ENCODE data around the gene TLR10. TPM values are rescaled to one million over a fixed set of nuclear protein-coding genes. Genes with fewer than 3 reads are reported as not detected.
"Not testable (repeated sequence)": the region's sequence is repeated elsewhere in the genome, so short reads cannot be mapped to it uniquely, and the experiment has no call there.

Gene TLR10
- total RNA-seq, 2 donors from 2014 or later = not detected

GRCh38 chr4:38780833-38781484, 1.8 kb downstream of the TLR10 start:
- H3K9me3 Mint-ChIP-seq = no peaks in the 10 kb centered on the region
- no peak for DNase-seq

GRCh38 chr4:38779790-38780189, 3.0 kb downstream of the TLR10 start:
- H3K9me3 Mint-ChIP-seq = no peaks in the 10 kb centered on the region
- Histone ChIP-seq H3K9me3 (ENCODE audit: control insufficient read depth, low read length) (no peaks in the 10 kb centered on the region), H3K27ac (ENCODE audit: low read depth, low read length) (no peak overlapping the region), H3K4me3 (ENCODE audit: low read length) (no peak overlapping the region), H3K36me3 (ENCODE audit: control insufficient read depth, insufficient read depth, low read length) (no peaks in the 10 kb centered on the region), H3K9ac (ENCODE audit: extremely low read depth, low read length, poor library complexity, severe bottlenecking) (no peak overlapping the region), H3K27me3 (ENCODE audit: control insufficient read depth, insufficient read depth, low read length, poor library complexity, severe bottlenecking) (no peaks in the 10 kb centered on the region), H3K4me1 (ENCODE audit: control insufficient read depth, insufficient read depth, low read length) (no peaks in the 10 kb centered on the region)
- WGBS, 2 experiments (ENCODE audit: insufficient coverage in 1 of 2, insufficient read length in 1 of 2) = 92 to 96% methylated on average over 4 to 5 of the region's 5 CpGs
- peaks cover 2% of the 10 kb centered on the region for H3K27me3 Mint-ChIP-seq (ENCODE audit: insufficient read depth)
- no peak overlapping the region for H3K27ac Mint-ChIP-seq
- H3K36me3 Mint-ChIP-seq (ENCODE audit: low read depth) = no peaks in the 10 kb centered on the region
- H3K4me3 Mint-ChIP-seq = no peak overlapping the region
- no peak for DNase-seq
- H3K4me1 Mint-ChIP-seq = no peaks in the 10 kb centered on the region
- no peak for TF ChIP-seq CTCF (conservative IDR thresholded peaks at IDR 0.05)

More at GRCh38 chr4:38780833-38781484, 1.8 kb downstream of the TLR10 start:
- 92 to 100% methylated on average over 3 to 4 of the region's 4 CpGs for WGBS, 2 experiments (ENCODE audit: insufficient coverage in 1 of 2, insufficient read length in 1 of 2)
- H3K27ac ChIP-seq (ENCODE audit: low read depth, low read length) = no peak overlapping the region
- H3K9ac ChIP-seq (ENCODE audit: extremely low read depth, low read length, poor library complexity, severe bottlenecking) = no peak overlapping the region
- no peak overlapping the region for H3K27ac Mint-ChIP-seq
- H3K4me3 ChIP-seq (ENCODE audit: low read length) = no peak overlapping the region
- H3K36me3 Mint-ChIP-seq (ENCODE audit: low read depth) = no peaks in the 10 kb centered on the region
- H3K4me1 ChIP-seq (ENCODE audit: control insufficient read depth, insufficient read depth, low read length) = no peaks in the 10 kb centered on the region
- H3K27me3 ChIP-seq (ENCODE audit: control insufficient read depth, insufficient read depth, low read length, poor library complexity, severe bottlenecking) = no peaks in the 10 kb centered on the region
- H3K9me3 ChIP-seq (ENCODE audit: control insufficient read depth, low read length) = no peaks in the 10 kb centered on the region
- no peaks in the 10 kb centered on the region for H3K36me3 ChIP-seq (ENCODE audit: control insufficient read depth, insufficient read depth, low read length)
- H3K4me1 Mint-ChIP-seq = no peaks in the 10 kb centered on the region
- no peak overlapping the region for H3K4me3 Mint-ChIP-seq
- no peak for TF ChIP-seq CTCF (conservative IDR thresholded peaks at IDR 0.05)
- peaks cover 2% of the 10 kb centered on the region for H3K27me3 Mint-ChIP-seq (ENCODE audit: insufficient read depth)

- H3K27ac Mint-ChIP-seq; H3K4me1 ChIP-seq (ENCODE audit: control insufficient read depth, insufficient read depth, low read length); H3K4me3 Mint-ChIP-seq; H3K36me3 Mint-ChIP-seq (ENCODE audit: low read depth); H3K9ac ChIP-seq (ENCODE audit: extremely low read depth, low read length, poor library complexity, severe bottlenecking); H3K9me3 Mint-ChIP-seq; H3K4me1 Mint-ChIP-seq; H3K36me3 ChIP-seq (ENCODE audit: control insufficient read depth, insufficient read depth, low read length); H3K4me3 ChIP-seq (ENCODE audit: low read length); H3K27me3 Mint-ChIP-seq (ENCODE audit: insufficient read depth); H3K27me3 ChIP-seq (ENCODE audit: control insufficient read depth, insufficient read depth, low read length, poor library complexity, severe bottlenecking); DNase-seq; H3K27ac ChIP-seq (ENCODE audit: low read depth, low read length); H3K9me3 ChIP-seq (ENCODE audit: control insufficient read depth, low read length): not testable (repeated sequence)
- WGBS, 2 experiments (ENCODE audit: insufficient coverage in 1 of 2, insufficient read length in 1 of 2) = 60 to 92% methylated on average over 1 to 2 of the region's 2 CpGs
Measured at GRCh38 chr4:38777925-38778324, 4.9 kb downstream of the TLR10 start.

- Histone ChIP-seq H3K27me3 (ENCODE audit: control insufficient read depth, insufficient read depth, low read length, poor library complexity, severe bottlenecking) (no peaks in the 10 kb centered on the region), H3K9ac (ENCODE audit: extremely low read depth, low read length, poor library complexity, severe bottlenecking) (no peak overlapping the region), H3K27ac (ENCODE audit: low read depth, low read length) (no peak overlapping the region), H3K4me3 (ENCODE audit: low read length) (no peak overlapping the region), H3K4me1 (ENCODE audit: control insufficient read depth, insufficient read depth, low read length) (no peaks in the 10 kb centered on the region), H3K36me3 (ENCODE audit: control insufficient read depth, insufficient read depth, low read length) (no peaks in the 10 kb centered on the region), H3K9me3 (ENCODE audit: control insufficient read depth, low read length) (no peaks in the 10 kb centered on the region)
- Mint-ChIP-seq H3K36me3 (ENCODE audit: low read depth) (no peaks in the 10 kb centered on the region), H3K4me1 (no peaks in the 10 kb centered on the region), H3K27ac (no peak overlapping the region), H3K4me3 (no peak overlapping the region), H3K9me3 (no peaks in the 10 kb centered on the region), H3K27me3 (ENCODE audit: insufficient read depth) (no peaks in the 10 kb centered on the region)
- TF ChIP-seq CTCF (conservative IDR thresholded peaks at IDR 0.05) = no peak
- no peak for DNase-seq
- 92 to 94% methylated on average over 2 of the region's 2 CpGs for WGBS, 2 experiments (ENCODE audit: insufficient coverage in 1 of 2, insufficient read length in 1 of 2)
Measured at GRCh38 chr4:38775326-38775725, 7.5 kb downstream of the TLR10 start.
